ENCODE data around the gene KHDRBS2.

- TF ChIP-seq CTCF (conservative IDR thresholded peaks at IDR 0.05; ENCODE audit: low read depth, low read length) (no peak), EZH2 (IDR thresholded peaks at IDR 0.05; ENCODE audit: borderline replicate concordance, low read depth, low read length, poor library complexity, severe bottlenecking) (no peak)
Measured at GRCh38 chr6:62288974-62289373, 2.9 kb upstream of the KHDRBS2 start.
